ENCODE data around the gene PROC.

DNA sequence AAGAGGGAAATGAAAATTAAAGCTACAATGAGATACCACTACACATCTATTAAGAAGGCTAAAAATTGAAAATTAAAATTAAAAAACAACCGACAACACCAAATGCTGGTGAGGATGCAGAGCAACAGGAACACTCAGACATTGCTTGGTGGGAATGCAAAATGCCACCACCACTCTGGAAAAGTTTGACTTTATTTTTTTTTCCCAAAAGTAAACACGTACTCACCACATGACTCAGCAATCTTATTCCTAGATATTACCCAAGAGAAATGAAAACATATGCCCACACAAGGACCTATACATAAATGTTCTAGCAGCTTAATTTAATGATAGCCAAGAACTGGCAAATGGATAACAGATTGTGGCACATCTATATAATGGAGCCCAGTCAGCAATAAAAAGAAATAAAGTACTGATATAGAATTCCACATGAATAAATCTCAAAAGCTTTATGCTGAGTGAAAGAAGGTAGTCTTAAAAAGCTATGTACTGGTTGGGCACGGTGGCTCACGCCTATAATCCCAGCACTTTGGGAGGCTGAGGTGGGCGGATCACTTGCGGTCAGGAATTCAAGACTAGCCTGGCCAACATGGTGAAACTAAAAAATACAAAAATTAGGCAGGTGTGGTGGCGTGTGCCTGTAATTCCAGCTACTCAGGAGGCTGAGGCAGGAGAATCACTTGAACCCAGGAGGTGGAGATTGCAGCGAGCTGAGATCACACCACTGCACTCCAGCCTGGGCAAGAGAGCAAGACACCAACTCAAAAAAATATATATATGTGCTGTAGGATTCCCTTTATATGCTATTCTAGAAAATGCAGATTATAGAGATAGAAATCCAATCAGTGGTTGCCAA, 4.2 kb upstream of the PROC start:
- TF ChIP-seq NFXL1 (CRISPR knock-in tag; IDR thresholded peaks at IDR 0.05) = no peak
- no peak for TF ChIP-seq MNT (conservative IDR thresholded peaks at IDR 0.05)
- TF ChIP-seq CTCF (IDR thresholded peaks at IDR 0.05 in 2 of 3, conservative IDR thresholded peaks at IDR 0.05 in 1 of 3; ENCODE audit: insufficient read depth in 2 of 3, low read depth in 1 of 3, low read length in 3 of 3) = no peak
